ENCODE measurements around the gene FCHSD2. TPM values are rescaled to one million over a fixed set of nuclear protein-coding genes. Genes with fewer than 3 reads are reported as not detected.
A peak's percentile ranks its signal among the peaks of the same experiment; 100 is the strongest.

Gene FCHSD2
- total and polyA plus RNA-seq, 7 donors: 5.7 to 18.5 (median 9.7) TPM

- TF ChIP-seq CTCF (IDR thresholded peaks at IDR 0.05): no peak
Observed at GRCh38 chr11:72989727-72990126, 152.4 kb downstream of the FCHSD2 start.

GRCh38 chr11:72988821-72989220 is 153.3 kb downstream of the FCHSD2 start:
- no peaks in the 10 kb centered on the region for H3K27me3 ChIP-seq (ENCODE audit: insufficient read depth in 3 of 3, low read length in 2 of 3)
- H3K27ac ChIP-seq: no peak overlapping the region
- DNase-seq (no peak), ATAC-seq (no peak)
- intact Hi-C loops (cut with DNase I): no loop called here
- H3K4me1 ChIP-seq: peaks cover 17% of the 10 kb centered on the region
- peaks cover 0 to 20% of the 10 kb centered on the region in 2 donors for H3K36me3 ChIP-seq (ENCODE audit: insufficient read depth in 1 of 2, low read depth in 1 of 2)
- WGBS, 3 donors: 76 to 80% (median 76%) methylated on average over 3 of the region's 3 CpGs
- no peaks in the 10 kb centered on the region for H3K9me3 ChIP-seq
- no peak for TF ChIP-seq CTCF (IDR thresholded peaks at IDR 0.05)
- H3K4me3 ChIP-seq: no peak overlapping the region

More at GRCh38 chr11:72989727-72990126, 152.4 kb downstream of the FCHSD2 start:
- Histone ChIP-seq H3K27me3 (ENCODE audit: insufficient read depth in 3 of 3, low read length in 2 of 3) (no peaks in the 10 kb centered on the region), H3K4me3 (no peak overlapping the region), H3K27ac (no peak overlapping the region), H3K36me3 (ENCODE audit: insufficient read depth in 1 of 2, low read depth in 1 of 2) (peaks cover 0 to 12% of the 10 kb centered on the region in 2 donors), H3K4me1 (peaks cover 13% of the 10 kb centered on the region), H3K9me3 (no peaks in the 10 kb centered on the region)
- DNase-seq: no peak
- intact Hi-C loops (cut with DNase I): no loop called here
- 0 to 52% (median 42%) methylated on average over 1 of the region's 1 CpG for WGBS, 3 donors
- ATAC-seq: peak in 3 of 4 donors; percentile 50 to 58 (median 52)

GRCh38 chr11:72985645-72986044 is 156.5 kb downstream of the FCHSD2 start:
- Histone ChIP-seq H3K27me3 (ENCODE audit: insufficient read depth in 3 of 3, low read length in 2 of 3) (no peaks in the 10 kb centered on the region), H3K4me3 (no peak overlapping the region), H3K36me3 (ENCODE audit: insufficient read depth in 1 of 2, low read depth in 1 of 2) (peaks cover 0 to 35% of the 10 kb centered on the region in 2 donors), H3K27ac (no peak overlapping the region), H3K4me1 (peaks cover 17% of the 10 kb centered on the region), H3K9me3 (no peaks in the 10 kb centered on the region)
- ATAC-seq: peak in 2 of 4 donors; percentile 50 to 66
- intact Hi-C loops (cut with DNase I): no loop called here
- no peak for DNase-seq
- no peak for TF ChIP-seq CTCF (IDR thresholded peaks at IDR 0.05)

GRCh38 chr11:72984453-72985077 is 157.6 kb downstream of the FCHSD2 start:
- no peak overlapping the region for H3K4me3 ChIP-seq
- TF ChIP-seq CTCF (IDR thresholded peaks at IDR 0.05): no peak
- H3K27ac ChIP-seq: no peak overlapping the region
- no peaks in the 10 kb centered on the region for H3K27me3 ChIP-seq (ENCODE audit: insufficient read depth in 3 of 3, low read length in 2 of 3)
- no peak for DNase-seq
- peaks cover 0 to 35% of the 10 kb centered on the region in 2 donors for H3K36me3 ChIP-seq (ENCODE audit: insufficient read depth in 1 of 2, low read depth in 1 of 2)
- WGBS, 3 donors: 32 to 51% (median 36%) methylated on average over 3 of the region's 3 CpGs
- H3K9me3 ChIP-seq: no peaks in the 10 kb centered on the region
- intact Hi-C loops (cut with DNase I): no loop called here
- ATAC-seq: no peak
- peaks cover 15% of the 10 kb centered on the region for H3K4me1 ChIP-seq

- H3K27me3 ChIP-seq (ENCODE audit: insufficient read depth in 3 of 3, low read length in 2 of 3): no peaks in the 10 kb centered on the region
- DNase-seq: no peak
- no peak for TF ChIP-seq CTCF (IDR thresholded peaks at IDR 0.05)
- no peak overlapping the region for H3K4me3 ChIP-seq
- H3K9me3 ChIP-seq: no peaks in the 10 kb centered on the region
- WGBS, 3 donors: 91 to 99% (median 97%) methylated on average over 2 of the region's 2 CpGs
- peaks cover 12% of the 10 kb centered on the region for H3K4me1 ChIP-seq
- H3K36me3 ChIP-seq (ENCODE audit: insufficient read depth in 1 of 2, low read depth in 1 of 2): peaks cover 0 to 29% of the 10 kb centered on the region in 2 donors
- intact Hi-C loops (cut with DNase I): no loop called here
- H3K27ac ChIP-seq: no peak overlapping the region
- ATAC-seq: no peak
Observed at GRCh38 chr11:72983560-72983959, 158.6 kb downstream of the FCHSD2 start.
